HL-60/S4 treated with retinoic acid at 250 ng/mL for 4 days and 3 days (cell line): ENCODE measurements around the gene KCNJ14.

Source experiments
- in situ Hi-C: fragments of 300-500 bp; cut with MboI; formaldehyde crosslinking; loops from 2 replicates; pipeline ENCODE4 v1.7.0; 2022; ENCODE audit warnings: low sequenced_read_pairs

KCNJ14 gene

GRCh38 chr19:48469934-48470680 is 14.7 kb downstream of the KCNJ14 start:
- in situ Hi-C loops: no loop called here

- in situ Hi-C loops: no loop called here
These were observed 15.5 kb downstream of the KCNJ14 start for GRCh38 chr19:48470856-48471255.

- in situ Hi-C loops: no loop called here
These were observed 16.5 kb downstream of the KCNJ14 start for GRCh38 chr19:48471836-48472235.

DNA sequence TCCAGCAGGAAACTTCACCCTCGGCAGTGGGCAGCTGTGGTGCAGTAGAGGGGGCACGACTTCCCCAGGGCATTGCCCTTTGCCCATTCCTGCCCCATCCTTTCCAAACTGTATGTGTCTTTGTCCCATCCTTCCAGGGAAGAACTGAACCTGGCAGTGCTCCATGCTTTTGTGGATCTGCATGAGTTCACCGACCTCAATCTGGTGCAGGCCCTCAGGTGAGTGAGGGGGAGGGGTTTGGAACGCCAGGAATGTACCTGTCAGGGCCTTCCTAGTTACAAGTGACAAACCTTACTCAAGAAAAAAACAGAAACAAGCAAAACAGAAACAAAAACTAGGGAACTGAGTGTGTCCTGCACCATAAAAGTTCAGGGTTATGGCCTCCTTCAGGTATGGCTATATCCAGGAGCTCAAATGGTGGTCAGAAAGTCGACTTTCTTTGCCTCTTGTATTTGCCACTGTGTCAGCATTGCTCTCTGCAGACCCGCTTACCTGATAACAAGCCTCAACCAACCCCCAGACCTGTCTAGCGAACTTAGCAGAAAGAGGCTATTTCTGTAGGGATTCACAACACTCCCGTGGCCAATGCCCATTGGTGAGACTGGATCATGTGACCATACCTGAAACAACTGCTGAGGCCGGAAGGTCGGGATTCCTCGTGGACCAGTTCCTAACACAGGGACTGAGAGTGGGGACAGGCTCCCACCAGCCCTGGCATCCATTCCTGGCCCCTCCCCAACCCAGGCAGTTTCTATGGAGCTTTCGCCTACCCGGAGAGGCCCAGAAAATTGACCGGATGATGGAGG is 18.0 kb downstream of the KCNJ14 start:
- in situ Hi-C loops: no loop called here

GRCh38 chr19:48474084-48474592 is 18.8 kb downstream of the KCNJ14 start:
- in situ Hi-C loops: no loop called here

DNA sequence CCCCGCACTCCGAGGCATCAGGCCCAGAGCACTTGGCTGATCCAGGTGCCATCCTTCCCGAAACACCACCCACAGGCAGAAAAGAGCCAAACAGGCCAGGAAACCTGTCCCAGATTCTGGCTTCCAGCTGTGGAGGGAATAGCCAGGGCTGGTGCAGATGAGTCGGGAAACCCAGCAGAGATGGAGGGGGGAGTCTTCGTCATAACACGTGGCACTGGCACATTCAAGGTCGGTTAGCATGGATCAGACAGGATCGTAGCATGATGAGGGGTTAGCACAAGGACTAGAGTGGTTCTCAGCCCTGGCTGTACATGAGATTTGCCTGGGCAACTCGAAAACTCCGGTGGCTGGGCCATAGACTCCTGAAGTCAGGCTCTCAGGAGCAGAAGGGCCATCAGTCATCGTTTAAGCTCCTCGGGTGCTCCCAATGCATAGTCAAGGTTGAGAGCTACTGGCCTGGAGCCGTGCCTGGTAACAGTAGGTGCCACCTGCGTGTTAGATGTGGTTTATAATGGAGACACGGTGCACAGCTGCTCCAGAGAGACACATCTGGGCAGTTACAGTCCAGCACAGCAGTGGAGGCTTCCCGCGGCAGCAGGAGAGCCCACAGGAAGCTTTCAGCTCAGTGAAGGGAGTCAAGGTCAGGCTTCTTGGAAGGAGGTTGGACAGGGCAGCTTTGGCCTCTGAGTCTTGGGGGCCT is 20.1 kb downstream of the KCNJ14 start:
- in situ Hi-C loops: no loop called here

- in situ Hi-C loops: no loop called here
These were observed 20.8 kb downstream of the KCNJ14 start for GRCh38 chr19:48476176-48476575.

DNA sequence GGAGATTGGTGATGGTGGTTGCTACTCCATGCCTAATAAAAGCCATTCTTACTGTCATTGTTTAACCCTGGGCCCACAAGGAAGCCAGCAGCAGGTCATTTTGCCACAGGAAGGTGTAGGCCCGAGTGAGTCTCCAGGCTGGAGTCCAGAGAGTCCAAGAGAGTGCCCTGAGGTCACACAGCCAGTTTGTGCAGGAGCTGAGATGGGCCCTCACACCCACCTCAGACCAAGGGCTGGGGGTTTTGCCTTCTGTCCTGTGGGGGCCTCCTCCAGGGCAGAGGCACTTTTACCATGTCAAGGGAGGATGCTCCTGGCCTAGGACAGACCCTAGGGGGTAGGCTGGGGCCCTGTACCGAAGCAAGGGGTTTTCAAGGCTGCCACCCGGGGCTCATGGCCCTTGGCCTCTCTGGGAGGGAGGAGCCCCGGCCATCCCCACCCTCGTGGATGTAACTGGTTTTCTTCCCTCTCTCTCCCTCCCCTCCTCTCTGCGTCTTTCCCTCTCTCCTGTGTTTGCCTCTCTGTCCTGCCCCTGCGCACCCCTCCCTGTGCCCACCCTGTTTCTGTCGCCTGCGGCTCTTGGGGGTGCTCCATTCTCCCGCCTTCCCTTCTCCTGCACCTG is 21.8 kb downstream of the KCNJ14 start:
- in situ Hi-C loops: no loop called here

DNA sequence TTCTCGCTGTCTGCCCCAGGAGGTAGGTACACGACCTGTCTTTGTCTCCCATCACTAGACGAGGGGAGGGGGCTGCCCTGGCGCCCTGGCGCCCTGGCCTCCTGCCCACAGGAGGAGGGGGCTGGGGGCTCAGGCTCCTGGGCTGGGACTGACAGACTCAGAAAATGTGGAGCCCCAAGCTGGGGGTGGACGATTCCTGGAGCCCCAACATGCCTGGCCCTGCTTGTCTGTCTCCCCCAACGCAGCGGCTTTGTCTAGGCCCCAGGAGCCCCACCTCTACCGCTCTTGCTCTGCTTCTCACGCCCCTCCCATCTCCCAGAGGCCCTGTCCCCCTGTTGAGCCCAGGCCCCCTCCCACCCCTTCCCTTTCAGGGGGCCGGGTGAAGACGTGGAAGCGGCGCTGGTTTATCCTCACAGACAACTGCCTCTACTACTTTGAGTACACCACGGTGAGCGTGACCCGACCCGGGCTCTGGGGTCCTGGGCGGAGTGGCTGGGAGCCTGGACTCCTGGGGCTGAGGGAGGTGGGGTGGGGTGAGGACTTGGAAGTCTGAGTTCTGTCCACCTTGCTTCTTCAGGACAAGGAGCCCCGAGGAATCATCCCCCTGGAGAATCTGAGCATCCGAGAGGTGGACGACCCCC is 22.4 kb downstream of the KCNJ14 start:
- in situ Hi-C loops: no loop called here

DNA sequence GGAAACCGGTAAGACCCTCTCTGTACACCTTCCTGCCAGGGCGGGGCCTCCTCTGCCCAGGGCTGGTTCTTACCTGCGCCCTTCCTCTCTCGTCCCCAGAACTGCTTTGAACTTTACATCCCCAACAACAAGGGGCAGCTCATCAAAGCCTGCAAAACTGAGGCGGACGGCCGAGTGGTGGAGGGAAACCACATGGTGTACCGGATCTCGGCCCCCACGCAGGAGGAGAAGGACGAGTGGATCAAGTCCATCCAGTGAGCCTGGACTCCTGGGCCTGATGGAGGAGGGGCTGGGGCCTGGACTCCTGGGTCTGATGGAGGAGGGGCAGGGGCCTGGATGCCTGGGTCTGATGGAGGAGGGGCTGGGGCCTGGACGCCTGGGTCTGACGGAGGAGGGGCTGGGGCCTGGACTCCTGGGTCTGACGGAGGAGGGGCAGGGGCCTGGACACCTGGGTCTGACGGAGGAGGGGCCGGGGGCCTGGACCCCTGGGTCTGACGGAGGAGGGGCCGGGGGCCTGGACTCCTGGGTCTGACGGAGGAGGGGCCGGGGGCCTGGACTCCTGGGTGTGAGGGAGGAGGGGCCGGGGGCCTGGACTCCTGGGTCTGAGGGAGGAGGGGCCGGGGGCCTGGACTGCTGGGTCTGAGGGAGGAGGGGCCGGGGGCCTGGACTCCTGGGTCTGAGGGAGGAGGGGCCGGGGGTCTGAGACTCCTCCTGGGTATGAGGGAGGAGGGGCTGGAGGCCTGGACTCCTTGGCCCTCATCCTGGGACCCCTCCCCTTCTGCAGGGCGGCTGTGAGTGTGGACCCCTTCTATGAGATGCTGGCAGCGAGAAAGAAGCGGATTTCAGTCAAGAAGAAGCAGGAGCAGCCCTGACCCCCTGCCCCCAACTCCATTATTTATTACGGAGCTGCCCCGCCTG is 23.2 kb downstream of the KCNJ14 start:
- in situ Hi-C loops: no loop called here

DNA sequence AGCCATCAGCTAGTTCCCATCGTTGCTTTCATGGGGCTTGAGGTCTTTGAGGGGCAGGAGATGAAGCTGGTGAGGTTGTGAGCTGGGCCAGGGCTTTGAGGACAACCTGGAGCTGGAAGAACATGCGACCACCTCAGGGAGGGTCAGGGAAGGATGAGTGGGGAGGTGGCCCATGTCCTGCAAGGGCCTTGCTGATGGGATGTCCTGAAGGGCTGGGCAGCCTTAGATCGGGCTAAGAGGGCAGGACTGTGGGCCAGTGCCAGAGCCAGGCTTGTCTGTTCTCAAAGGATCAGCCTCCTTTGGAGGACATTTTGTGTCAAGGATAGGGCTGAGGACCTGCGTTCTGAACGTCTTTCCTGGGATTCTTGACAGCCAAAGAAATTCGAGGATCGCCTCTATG is 24.3 kb downstream of the KCNJ14 start:
- in situ Hi-C loops: no loop called here

DNA sequence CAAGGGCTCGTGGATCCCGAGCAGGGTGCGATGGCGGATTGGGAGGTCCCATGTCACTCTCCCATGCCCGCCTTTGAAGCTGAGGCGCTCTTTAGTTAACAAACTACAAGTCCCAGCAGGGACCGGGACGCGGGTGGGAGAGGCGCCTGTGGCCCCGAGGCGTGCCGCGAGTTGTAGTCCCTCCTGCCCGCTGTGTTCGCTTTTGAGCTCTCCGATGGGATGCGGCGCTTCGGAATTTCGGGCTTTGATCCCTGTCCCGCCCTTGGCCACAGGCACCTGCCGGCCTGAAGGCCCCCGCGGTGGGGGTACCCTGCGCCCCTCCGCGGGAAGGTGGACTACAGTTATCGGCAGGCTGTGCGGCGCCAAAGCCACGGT is 24.8 kb downstream of the KCNJ14 start:
- in situ Hi-C loops: no loop called here

DNA sequence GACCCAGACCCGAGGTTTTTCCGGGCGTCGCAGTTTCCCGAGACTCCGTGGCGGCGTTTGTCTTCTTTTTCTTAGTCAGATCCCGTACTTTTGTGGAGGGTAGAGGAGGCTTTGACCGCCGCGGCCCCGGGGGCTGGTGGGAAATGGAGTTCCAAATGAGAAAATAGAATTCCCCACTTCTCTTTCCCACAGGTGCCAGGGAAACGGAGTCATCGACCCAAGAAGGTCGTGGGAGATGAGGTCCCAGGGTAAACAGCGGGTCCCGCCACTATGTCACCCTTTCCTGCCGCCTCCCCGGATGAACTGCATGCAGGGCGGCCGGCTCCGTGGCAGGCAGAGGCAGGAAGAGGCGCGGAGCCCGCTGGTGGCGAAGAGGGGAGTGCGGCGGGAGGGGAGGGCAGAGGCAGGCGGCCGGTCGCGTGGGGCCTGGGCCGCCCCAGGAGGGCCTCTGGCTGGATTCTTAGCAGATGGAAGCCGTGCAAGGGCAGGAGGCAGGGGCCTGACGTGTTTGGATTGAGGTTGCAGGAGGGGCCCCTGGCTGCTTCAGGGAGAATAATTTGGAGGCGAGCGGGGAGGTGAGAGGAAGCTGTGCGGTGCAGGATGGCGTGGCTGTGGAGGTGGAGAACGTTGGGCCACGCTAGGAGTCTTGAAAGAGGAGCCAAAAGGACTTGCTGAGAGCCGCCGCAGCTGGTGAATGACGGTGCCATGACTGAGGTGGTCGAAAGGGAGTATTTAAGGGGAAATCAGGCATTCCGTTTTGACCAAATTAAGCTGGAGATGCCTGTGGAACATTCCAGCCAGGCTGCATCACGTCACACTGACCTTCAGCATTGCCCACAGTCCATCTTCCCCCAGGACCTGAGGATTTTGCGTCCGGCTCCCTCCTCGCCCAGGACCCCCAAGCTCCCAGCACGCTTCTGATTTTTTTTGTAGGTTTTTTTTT is 25.5 kb downstream of the KCNJ14 start:
- in situ Hi-C loops: no loop called here

DNA sequence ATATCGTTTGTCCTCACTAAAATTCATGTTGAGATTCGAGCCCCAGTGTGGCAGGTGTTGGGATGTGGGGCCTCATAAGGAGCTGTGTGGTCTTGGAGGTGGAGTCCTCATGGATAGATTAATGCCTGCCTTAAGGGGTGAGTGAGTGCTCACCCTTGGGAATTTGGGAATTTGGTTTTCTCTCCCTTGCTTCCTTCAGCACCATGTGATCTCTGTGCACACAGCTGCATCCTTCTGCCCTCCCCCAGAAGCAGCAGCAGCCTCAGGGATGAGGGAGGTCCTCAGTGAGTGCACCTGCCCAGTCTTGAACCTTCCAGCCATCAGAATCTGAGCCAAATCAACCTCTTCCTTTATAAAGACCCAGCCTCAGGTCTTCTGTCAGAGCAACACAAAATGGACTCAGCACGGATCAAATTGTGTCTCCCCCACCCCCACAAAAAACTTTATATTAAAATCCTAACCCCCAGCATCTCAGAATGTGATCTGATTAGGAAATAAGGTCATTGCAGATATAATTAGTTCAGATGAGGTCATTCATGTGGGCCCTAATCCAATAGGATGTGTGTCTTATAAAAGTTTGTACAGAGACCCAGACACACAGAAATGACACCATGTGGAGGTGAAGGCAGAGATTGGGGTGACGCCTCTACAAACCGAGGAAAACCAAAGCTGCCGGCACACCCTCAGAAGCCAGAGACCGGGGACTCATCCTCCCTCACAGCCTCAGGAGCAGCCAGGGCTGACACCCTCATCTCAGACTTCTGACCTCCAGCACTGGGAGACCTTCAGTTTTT is 26.7 kb downstream of the KCNJ14 start:
- in situ Hi-C loops: no loop called here

DNA sequence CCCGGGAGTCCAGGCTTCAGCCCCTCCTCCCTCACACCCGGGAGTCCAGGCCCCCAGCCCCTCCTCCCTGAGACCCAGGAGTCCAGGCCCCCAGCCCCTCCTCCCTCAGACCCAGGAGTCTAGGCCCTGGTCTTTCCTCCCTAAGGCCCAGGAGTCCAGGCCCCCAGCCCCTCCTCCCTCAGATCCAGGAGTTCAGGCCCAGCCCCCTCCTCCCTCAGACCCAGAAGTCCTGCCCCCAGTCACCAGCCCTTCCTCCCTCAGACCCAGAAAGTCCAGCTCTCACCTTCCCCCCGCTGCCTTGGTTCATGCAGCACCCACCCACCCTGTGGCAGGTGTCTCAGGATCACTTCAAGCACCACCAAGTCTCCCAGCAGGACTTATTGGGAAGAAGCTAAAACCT is 27.9 kb downstream of the KCNJ14 start:
- in situ Hi-C loops: no loop called here

GRCh38 chr19:48484247-48484893 is 29.0 kb downstream of the KCNJ14 start:
- in situ Hi-C loops: no loop called here

DNA sequence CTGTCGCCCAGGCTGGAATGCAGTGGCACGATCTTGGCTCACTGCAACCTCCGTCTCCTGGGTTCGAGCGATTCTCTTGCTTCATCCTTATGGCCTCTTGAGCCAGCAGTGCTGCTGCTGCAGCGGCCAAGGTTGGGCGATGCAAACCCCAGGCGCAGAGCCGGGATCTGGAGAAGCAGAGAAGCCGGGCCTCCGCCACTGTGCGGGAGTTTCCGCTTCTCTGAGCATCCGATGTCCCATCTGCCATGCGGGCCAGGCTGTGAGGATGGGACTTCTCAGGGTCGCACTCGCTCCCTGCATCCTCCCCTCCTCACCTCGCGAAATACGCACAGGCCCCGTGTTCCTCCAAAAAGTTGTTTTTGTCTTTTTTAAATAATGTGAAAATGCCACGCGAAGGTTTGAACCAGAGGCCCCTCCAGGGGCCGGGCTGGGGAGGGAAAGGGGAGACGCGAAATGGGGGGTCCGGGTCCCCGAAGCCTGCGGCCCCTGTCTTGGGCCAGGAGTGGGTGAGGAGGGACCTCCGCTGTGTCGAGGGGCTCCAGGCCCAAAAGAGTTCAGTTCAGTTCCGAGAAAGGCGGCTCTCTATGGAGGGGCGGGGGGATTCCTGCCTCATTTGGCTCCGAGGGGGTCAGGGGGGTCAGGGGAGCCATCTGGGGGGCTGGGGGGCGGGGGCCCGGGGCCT is 29.7 kb downstream of the KCNJ14 start:
- in situ Hi-C loops: no loop called here
